Erythroblast (primary cell): ENCODE results near the gene NSD1.

ENCODE experiments used
- DNase-seq, 2 experiments: peaks; one replicate each; lab custom pipeline; 2025; lab: John Stamatoyannopoulos, UW
- GATA1 ChIP-seq: IDR thresholded peaks from 2 replicates; pipeline ENCODE4 v1.6.1; 2011; ENCODE audit warnings: low read depth, mild to moderate bottlenecking, control low read depth, low read length, moderate library complexity
- POLR2A ChIP-seq: IDR thresholded peaks from 2 replicates; pipeline ENCODE4 v1.6.1; 2011; ENCODE audit warnings: mild to moderate bottlenecking, low read length

NSD1 gene

GRCh38 chr5:177107159-177107558 lies 26.4 kb upstream of the NSD1 start:
- TF ChIP-seq GATA1 (no peak), POLR2A (no peak)
- DNase-seq: no peak

- TF ChIP-seq GATA1 (no peak), POLR2A (no peak)
- DNase-seq: no peak
Measured at GRCh38 chr5:177109810-177110209, 23.8 kb upstream of the NSD1 start.

- peak; percentile 56 to 76 for DNase-seq
Measured at GRCh38 chr5:177111720-177112394, 21.7 kb upstream of the NSD1 start.

GRCh38 chr5:177112589-177113220 lies 20.9 kb upstream of the NSD1 start:
- DNase-seq: no peak
- TF ChIP-seq POLR2A (no peak), GATA1 (no peak)

More at GRCh38 chr5:177111720-177112394, 21.7 kb upstream of the NSD1 start:
- no peak for TF ChIP-seq GATA1
- no peak for TF ChIP-seq POLR2A

- TF ChIP-seq GATA1 (peak; percentile 24), POLR2A (no peak)
- peak; percentile 93 to 94 for DNase-seq
Measured at GRCh38 chr5:177113566-177114424, 19.8 kb upstream of the NSD1 start.

- DNase-seq: peak; percentile 82 to 83
Measured at GRCh38 chr5:177116631-177117373, 16.8 kb upstream of the NSD1 start.

GRCh38 chr5:177117441-177118045 lies 16.0 kb upstream of the NSD1 start:
- DNase-seq: no peak
- TF ChIP-seq GATA1: no peak
- no peak for TF ChIP-seq POLR2A

More at GRCh38 chr5:177116631-177117373, 16.8 kb upstream of the NSD1 start:
- TF ChIP-seq POLR2A (peak; percentile 40), GATA1 (no peak)

GRCh38 chr5:177122566-177122965 lies 11.0 kb upstream of the NSD1 start:
- DNase-seq: no peak

GRCh38 chr5:177123789-177124485 lies 9.6 kb upstream of the NSD1 start:
- DNase-seq: no peak
- TF ChIP-seq POLR2A: no peak
- TF ChIP-seq GATA1: no peak

More at GRCh38 chr5:177122566-177122965, 11.0 kb upstream of the NSD1 start:
- TF ChIP-seq POLR2A: no peak
- TF ChIP-seq GATA1: no peak

GRCh38 chr5:177124486-177124991 lies 9.0 kb upstream of the NSD1 start:
- no peak for TF ChIP-seq GATA1
- no peak for TF ChIP-seq POLR2A
- no peak for DNase-seq

- TF ChIP-seq POLR2A (no peak), GATA1 (no peak)
- no peak for DNase-seq
Measured at GRCh38 chr5:177126771-177127170, 6.8 kb upstream of the NSD1 start.

GRCh38 chr5:177128551-177128981 lies 5.0 kb upstream of the NSD1 start:
- no peak for DNase-seq
- no peak for TF ChIP-seq POLR2A
- no peak for TF ChIP-seq GATA1
